ENCODE results near the gene LAMTOR1.
"Not testable (repeated sequence)": the region's sequence is repeated elsewhere in the genome, so short reads cannot be mapped to it uniquely, and the experiment has no call there.

Gene LAMTOR1

GRCh38 chr11:72102946-72103753, at the start of gene LAMTOR1:
LAMTOR1 (minus strand) TSS chr11:72103297; CDS start chr11:72103224, 73 bp downstream.
- no peak for TF ChIP-seq ZNF274 (IDR thresholded peaks at IDR 0.05; ENCODE audit: low read depth, low read length)
- peak within 1 kb of the TSS; percentile 91 for H3K4me3 ChIP-seq (ENCODE audit: low read length)

DNA sequence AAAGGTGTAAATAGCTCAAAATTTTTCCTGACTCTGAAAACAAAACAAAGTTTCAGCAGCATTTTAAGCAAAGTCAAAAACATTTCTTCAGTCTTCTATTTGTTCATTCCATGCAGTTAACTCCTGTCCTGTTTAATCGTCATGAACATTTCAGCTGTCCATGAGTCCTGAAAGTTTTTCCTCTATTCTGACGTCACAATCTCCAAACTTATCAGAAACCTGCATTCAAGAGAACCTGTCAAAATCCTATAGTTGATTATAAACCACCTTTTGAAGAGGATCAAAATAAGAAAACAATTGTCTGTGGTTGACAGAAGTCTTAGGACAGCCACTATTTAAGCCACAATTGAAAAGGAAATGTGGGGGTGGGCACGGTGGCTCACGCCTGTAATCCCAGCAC, 47.8 kb upstream of the LAMTOR1 start:
- no peak for TF ChIP-seq ZNF274 (IDR thresholded peaks at IDR 0.05; ENCODE audit: low read depth, low read length)
- H3K4me3 ChIP-seq (ENCODE audit: low read length), result no peak overlapping the region

DNA sequence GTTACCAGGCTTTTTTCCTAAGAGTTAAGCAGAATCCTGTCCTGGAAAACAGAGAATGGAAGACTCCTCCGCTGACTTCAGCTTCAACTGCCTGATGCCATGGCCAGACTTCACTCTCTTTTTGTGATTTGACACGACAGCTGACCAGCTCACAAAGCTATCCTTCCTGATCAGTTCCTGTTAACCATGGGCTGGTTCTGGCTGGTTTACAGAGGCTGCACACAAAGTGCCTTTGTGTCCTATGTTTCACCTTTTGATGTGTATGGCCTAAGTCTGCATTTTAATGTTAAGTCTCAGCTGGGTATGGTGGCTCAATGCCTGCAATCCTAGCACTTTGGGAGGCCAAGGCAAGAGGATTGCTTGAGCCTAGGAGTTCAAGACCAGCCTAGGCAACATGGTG, 43.5 kb upstream of the LAMTOR1 start:
- no peak overlapping the region for H3K4me3 ChIP-seq (ENCODE audit: low read length)
- TF ChIP-seq ZNF274 (IDR thresholded peaks at IDR 0.05; ENCODE audit: low read depth, low read length), result no peak

GRCh38 chr11:72144807-72145565, 41.9 kb upstream of the LAMTOR1 start:
- TF ChIP-seq ZNF274 (IDR thresholded peaks at IDR 0.05; ENCODE audit: low read depth, low read length), result no peak

DNA sequence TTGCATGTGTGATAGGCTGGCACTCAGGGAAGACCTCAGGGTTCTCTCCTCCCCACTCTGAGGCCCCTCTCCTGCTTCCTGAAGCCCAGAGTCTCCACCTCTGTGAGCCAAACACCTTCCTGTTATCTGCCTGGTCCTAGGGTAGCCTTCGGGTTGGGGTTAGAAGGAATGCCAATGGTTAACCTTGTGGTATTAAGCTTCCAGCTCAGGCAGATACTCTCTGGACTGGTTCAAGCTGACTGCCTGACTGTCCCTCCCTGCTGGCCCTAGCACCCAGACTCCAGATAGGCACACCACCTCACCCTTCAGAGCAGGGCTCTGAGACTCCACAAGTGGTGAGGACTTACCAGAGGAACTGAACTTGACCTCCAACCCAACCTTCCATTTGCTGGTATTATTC, 39.4 kb upstream of the LAMTOR1 start:
- not testable (repeated sequence) for H3K4me3 ChIP-seq (ENCODE audit: low read length)

More at GRCh38 chr11:72144807-72145565, 41.9 kb upstream of the LAMTOR1 start:
- H3K4me3 ChIP-seq (ENCODE audit: low read length), result no peak overlapping the region

DNA sequence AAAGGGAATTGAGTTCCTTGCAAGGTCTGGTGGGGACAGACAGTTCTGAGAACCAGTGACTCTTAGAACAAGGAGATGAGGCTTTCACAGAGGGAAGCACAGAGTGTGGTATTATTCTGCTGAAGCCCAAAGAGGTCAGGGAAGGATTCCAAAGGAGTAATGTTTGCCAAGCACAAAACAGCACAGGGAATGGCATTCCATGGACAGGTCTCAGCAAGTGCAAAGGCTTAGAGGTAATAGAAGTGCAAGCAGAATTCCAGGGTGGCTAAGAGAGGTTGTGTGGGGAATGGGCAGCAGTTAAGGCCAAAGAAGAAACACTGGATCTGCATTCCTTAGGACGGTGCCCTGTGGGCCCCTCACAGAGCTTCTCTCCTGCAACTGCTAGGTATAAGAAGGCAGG, 39.0 kb upstream of the LAMTOR1 start:
- not testable (repeated sequence) for H3K4me3 ChIP-seq (ENCODE audit: low read length)

- H3K4me3 ChIP-seq (ENCODE audit: low read length), result no peak overlapping the region
- TF ChIP-seq ZNF274 (IDR thresholded peaks at IDR 0.05; ENCODE audit: low read depth, low read length), result no peak
Measured at GRCh38 chr11:72141066-72141465, 38.0 kb upstream of the LAMTOR1 start.

DNA sequence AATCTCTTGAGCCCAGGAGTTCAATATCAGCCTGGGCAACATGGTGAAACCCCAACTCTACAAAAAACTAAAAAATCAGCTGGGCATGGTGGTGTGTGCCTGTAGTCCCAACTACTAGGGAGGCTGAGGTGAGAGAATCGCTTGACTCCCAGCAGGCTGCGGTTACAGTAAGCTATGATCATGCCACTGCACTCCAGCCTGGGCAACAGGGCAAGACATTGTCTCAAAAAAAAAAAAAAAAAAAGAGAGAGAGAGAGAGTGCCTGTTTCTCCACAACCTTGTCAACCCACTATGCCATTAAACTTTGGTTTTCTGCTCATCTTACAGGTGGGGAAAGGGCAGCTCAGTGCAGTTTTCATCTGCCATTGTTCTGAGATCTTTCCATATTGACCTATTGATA, 37.6 kb upstream of the LAMTOR1 start:
- TF ChIP-seq ZNF274 (IDR thresholded peaks at IDR 0.05; ENCODE audit: low read depth, low read length), result no peak
- no peak overlapping the region for H3K4me3 ChIP-seq (ENCODE audit: low read length)

DNA sequence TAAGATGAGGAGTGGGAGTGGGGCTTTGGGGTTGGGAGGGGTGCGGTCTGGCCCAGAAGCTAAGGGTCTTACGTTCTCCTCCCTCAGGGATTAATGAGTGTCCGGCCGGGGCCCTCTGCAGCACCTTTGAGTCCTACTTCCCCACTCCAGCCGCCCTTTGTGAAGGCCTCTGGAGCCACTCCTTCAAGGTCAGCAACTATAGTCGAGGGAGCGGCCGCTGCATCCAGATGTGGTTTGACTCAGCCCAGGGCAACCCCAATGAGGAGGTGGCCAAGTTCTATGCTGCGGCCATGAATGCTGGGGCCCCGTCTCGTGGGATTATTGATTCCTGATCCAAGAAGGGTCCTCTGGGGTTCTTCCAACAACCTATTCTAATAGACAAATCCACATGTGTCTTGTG, 36.4 kb upstream of the LAMTOR1 start:
- H3K4me3 ChIP-seq (ENCODE audit: low read length), result no peak overlapping the region
- TF ChIP-seq ZNF274 (IDR thresholded peaks at IDR 0.05; ENCODE audit: low read depth, low read length), result no peak

DNA sequence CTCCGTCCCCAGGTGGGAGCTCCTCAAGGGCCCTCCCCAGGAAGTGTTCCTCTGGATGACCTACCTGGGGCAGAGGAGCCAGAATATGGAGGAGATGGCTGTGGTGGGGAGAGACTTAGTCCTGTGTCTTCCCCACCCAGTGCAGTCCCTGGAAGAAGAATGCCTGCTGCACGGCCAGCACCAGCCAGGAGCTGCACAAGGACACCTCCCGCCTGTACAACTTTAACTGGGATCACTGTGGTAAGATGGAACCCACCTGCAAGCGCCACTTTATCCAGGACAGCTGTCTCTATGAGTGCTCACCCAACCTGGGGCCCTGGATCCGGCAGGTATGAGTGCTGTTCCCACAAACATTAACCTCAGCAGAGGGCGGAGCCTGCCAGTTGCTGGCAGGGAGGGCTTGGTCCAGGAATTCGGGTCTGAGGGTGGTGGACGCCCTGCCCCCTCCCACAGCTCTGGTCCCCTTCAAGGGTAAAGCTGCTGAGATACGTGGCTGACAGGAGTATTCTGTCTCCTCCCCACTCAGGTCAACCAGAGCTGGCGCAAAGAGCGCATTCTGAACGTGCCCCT, 35.8 kb upstream of the LAMTOR1 start:
- no peak for TF ChIP-seq ZNF274 (IDR thresholded peaks at IDR 0.05; ENCODE audit: low read depth, low read length)
- H3K4me3 ChIP-seq (ENCODE audit: low read length), result no peak overlapping the region

- TF ChIP-seq ZNF274 (IDR thresholded peaks at IDR 0.05; ENCODE audit: low read depth, low read length), result no peak
- H3K4me3 ChIP-seq (ENCODE audit: low read length), result no peak overlapping the region
Measured at GRCh38 chr11:72136684-72137262, 33.7 kb upstream of the LAMTOR1 start.

DNA sequence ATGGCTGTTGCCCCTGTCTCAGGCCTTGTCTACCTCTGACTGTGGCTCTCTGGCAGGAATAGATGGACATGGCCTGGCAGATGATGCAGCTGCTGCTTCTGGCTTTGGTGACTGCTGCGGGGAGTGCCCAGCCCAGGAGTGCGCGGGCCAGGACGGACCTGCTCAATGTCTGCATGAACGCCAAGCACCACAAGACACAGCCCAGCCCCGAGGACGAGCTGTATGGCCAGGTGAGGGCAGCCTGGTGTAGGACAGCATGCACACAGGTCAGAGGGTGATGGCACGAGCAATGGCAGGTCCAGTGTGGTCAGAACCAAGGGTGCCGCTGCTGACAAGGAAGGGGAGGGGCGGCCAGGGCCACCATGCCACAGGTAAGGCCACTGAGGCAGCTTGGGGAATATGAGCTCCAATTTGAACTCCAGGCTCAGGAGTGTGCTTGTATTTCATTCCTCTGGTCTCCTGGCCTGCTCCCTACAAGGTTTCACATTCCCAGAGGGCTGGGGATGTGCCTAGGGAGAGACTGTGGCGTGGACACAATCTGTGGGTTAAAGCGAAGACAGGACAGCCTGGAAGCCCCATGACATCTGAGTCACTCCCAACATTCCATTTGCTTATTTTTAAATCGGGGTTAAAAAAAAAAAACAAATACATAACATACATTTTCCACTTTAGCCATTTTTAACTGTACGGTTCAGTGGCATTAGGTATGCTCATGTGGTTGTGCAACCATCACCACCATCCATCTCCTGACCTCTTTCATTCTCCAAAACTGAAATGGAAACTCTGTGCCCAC, 33.0 kb upstream of the LAMTOR1 start:
- no peak overlapping the region for H3K4me3 ChIP-seq (ENCODE audit: low read length)
- TF ChIP-seq ZNF274 (IDR thresholded peaks at IDR 0.05; ENCODE audit: low read depth, low read length), result no peak

GRCh38 chr11:72135473-72135872, 32.4 kb upstream of the LAMTOR1 start, which contains the start of gene FOLR3:
FOLR3 (plus strand) TSS chr11:72135725; CDS start chr11:72135953, 228 bp downstream.
- not testable (repeated sequence) for H3K4me3 ChIP-seq (ENCODE audit: low read length)

DNA sequence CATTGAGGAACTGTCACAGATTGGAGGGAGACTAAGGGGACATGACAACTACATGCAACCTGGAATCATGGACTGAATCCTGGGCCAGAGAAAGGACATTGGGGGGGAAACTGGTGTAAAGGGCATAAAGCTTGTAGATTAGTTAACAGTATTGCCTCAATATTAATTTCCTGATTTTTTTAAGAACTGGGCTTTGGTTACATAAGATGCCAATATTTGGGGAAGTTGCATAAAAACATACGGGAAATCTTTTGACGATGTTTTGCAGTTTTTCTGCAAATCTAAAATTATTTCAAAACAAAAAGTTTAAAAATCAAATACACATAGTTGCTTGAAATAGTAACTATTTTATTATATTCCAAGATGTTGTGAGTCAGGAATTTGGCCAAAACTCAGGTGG, 29.5 kb upstream of the LAMTOR1 start:
- no peak for TF ChIP-seq ZNF274 (IDR thresholded peaks at IDR 0.05; ENCODE audit: low read depth, low read length)
- H3K4me3 ChIP-seq (ENCODE audit: low read length), result no peak overlapping the region
